ENCODE data around the gene ELOVL2.
"Not testable (repeated sequence)": the region's sequence is repeated elsewhere in the genome, so short reads cannot be mapped to it uniquely, and the experiment has no call there.

Gene ELOVL2

GRCh38 chr6:11021714-11022113 is 22.4 kb downstream of the ELOVL2 start:
- DNase-seq (ENCODE audit: low read depth), result no peak

GRCh38 chr6:11021003-11021402 is 23.1 kb downstream of the ELOVL2 start:
- DNase-seq (ENCODE audit: low read depth), result no peak

DNA sequence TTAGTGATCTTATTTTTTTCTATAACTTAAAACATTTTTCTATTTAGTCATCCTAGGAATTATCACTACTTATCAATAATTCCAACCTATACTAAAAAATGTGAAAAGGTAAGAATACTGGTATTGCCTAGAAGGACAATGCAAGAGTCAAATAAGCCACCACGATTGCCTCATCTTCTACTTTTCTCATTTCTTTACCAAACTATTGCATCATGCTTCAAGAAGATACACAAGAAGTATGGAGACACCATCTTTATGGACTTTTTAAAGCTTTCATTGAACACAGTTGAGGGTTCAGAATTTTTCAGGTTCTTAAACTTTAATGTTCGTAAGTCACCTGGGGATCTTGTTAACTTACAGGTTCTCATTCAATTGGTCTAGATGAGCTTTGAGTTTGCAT is 25.9 kb downstream of the ELOVL2 start:
- no peak for DNase-seq (ENCODE audit: low read depth)

DNA sequence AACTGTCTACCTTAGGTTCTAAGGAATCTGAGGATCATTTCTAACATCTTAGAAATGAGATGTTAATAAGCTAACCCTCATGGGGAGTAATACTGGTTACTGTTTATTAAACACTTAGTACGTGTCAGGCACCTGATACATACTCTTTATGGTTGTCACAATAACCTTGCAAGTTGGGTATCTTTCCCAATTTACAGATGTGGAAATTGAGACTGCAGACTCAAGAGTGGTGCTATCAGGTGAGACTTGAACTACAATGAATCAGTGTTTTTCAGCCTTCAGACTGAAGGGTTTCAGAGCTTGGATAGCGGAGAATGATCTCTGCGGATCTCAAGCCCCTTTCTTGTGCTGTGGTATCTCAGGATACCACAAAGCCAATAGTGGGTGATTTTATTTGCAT is 27.0 kb downstream of the ELOVL2 start:
- DNase-seq (ENCODE audit: low read depth), result no peak

GRCh38 chr6:11016452-11016851 is 27.7 kb downstream of the ELOVL2 start:
- DNase-seq (ENCODE audit: low read depth), result no peak

DNA sequence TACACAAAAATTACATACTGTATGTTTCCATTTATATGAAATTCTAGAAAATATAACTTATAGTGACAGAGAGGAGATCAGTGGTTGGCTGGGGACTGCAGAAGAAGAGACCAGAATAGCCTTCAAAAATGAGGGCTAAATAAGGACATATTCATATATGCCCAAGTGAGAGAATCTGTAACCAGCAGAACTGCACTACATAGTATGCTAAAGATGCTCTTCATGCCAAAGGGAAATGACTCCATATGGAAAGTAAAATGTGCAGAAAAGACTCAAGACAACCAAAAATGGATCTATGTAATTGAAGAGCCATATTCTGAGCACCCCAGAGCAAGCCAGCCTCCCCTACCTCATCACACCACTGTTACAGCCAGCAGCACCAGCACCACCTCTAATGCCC is 29.0 kb downstream of the ELOVL2 start:
- no peak for DNase-seq (ENCODE audit: low read depth)

DNA sequence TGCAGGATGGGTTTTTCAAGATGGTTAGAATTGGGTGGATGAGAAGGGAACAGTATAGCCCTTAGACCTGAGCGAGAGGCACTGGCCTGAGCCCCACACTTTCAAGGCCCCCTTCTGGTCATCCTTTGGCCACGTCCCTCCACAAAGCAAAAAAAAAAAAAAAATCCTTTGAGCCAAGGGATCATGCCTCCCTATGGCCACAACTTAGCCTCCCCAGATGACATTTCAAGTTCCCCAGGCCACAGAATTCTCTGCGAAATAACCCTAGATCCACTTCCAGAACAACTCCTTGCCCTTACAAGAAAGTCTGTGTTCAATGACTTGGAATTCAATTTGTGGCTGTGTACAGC is 30.4 kb downstream of the ELOVL2 start:
- no peak for DNase-seq (ENCODE audit: low read depth)

- DNase-seq (ENCODE audit: low read depth), result no peak
These were observed 31.0 kb downstream of the ELOVL2 start for GRCh38 chr6:11012976-11013720.

DNA sequence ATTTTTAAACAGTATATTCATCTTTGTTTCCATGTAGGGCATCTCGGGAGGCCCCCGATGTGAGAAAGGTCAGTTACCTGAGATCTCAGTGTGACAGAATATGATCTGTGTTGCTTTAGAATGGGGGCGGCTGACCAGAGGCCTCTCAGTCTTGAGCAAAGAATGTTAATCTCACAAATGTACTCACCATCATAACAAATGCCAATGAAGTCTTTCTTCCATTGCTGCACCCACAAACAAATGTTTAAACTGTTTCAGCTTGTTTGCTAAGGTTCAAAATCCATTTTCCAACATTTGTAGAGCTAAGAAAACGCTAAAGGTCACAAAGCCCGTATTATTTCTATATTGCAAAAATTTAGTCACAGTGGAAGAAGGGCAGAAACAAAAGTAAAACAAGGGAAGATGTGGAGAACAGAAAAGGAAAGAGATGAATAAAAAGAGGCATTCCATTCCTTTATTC is 31.8 kb downstream of the ELOVL2 start:
- no peak for DNase-seq (ENCODE audit: low read depth)

DNA sequence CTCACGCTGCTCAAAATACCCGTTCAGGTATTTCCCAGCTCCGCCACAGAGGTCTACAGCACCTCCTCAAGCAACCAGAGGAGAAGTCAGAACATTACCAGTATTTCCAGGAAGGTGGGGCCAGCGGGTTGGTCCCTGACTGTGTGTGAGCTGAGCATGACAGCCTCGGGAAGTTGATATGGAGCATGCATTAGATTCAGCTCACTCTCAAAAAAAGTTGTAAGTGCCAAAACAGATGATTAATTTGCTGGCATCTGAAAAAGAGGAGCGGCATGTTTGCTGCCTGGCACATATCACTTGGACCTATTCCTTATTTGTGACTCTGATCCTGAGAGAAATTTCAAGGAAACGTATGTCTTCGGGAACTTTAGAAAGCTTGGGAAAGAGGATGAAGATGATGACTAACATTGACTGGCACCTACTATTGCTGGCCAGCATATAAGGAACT is 32.3 kb downstream of the ELOVL2 start:
- DNase-seq (ENCODE audit: low read depth), result peak; percentile 8

DNA sequence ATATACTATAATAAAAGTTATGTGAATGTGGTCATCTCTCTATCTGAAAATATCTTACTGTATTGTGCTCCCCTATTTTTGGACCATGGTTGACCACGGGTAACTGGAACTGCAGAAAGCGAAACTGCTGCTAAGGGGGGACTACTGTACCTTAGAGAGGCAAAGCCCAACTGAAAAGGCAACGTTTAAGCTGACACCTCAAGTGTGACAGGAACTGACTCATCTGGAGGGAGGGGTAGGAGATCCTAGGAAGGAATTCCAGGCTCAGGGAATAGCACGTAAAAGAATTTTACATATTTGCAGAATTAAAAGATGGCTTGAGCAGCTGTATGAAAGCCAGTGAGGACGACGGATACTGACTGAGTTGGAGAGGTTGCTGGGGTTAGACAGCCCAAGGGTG is 34.8 kb downstream of the ELOVL2 start:
- peak; percentile 41 for DNase-seq (ENCODE audit: low read depth)

- DNase-seq (ENCODE audit: low read depth), result no peak
These were observed 35.3 kb downstream of the ELOVL2 start for GRCh38 chr6:11008821-11009220.

DNA sequence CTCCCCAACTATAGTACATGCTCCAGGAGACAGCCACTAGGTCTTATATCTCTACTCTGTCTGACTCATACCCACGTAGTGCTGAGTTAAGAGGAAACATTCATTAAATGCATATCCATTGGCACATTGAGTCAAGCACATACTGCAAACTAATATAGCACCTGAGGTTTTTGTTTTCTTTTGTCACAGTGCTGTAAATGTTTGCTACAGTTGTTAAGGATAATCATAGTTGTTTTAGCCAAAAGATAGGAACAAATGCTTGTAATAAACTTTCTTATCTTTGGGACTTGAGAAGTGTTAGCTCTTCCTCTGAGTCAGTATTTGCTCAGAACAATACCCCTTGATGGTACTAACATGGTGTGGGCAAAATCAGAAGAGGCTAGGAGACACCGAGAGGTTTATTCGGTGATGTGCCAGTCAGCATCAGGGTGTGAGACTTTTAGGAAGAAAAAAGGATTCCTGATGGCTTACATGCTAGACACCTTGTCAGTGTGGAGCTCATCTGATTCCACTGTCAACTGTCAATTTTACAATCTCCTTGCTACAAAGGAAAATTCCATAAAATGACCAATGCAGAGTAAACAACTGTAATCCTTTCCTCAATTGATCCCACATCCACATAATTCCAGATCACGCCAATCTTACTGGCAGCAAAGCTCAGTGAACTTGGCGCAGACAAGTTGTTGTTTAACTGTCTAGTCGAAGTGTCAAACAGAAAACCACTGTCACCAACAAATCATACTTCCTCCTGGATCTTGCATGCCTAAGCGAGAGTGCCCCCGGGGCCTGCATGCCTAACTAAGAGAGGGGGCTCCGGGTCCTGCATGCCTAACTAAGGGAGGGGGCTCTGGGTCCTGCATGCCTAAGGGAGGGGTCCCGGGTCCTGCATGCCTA is 36.1 kb downstream of the ELOVL2 start:
- peak; percentile 55 for DNase-seq (ENCODE audit: low read depth)

DNA sequence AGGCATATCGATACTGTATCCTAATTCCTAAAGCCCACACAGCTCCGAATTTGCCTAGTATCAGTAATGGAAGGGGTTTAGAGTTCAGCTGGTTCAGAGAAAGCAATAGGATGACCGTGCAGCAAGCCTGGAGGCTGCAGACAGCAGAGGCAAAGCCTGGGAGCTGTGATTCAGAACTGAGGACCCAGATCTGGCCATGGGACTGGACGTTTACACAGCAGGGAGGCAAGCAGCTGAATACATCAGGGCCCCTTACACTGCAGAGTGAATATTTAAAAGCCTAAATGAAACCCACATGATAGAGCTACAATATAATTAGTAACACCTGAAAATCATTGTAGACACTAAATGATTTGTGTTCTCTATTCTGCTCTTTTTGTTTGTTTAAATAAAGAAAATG is 38.0 kb downstream of the ELOVL2 start:
- DNase-seq (ENCODE audit: low read depth), result no peak

GRCh38 chr6:11003297-11003696 is 40.8 kb downstream of the ELOVL2 start:
- not testable (repeated sequence) for DNase-seq (ENCODE audit: low read depth)

GRCh38 chr6:11002176-11002575 is 41.9 kb downstream of the ELOVL2 start:
- no peak for DNase-seq (ENCODE audit: low read depth)

GRCh38 chr6:10999994-11000393 is 44.1 kb downstream of the ELOVL2 start:
- no peak for DNase-seq (ENCODE audit: low read depth)

GRCh38 chr6:10995114-10995707 is 48.9 kb downstream of the ELOVL2 start:
- no peak for DNase-seq (ENCODE audit: low read depth)

- no peak for DNase-seq (ENCODE audit: low read depth)
These were observed 50.2 kb downstream of the ELOVL2 start for GRCh38 chr6:10993896-10994295.

GRCh38 chr6:10991115-10991514 is 53.0 kb downstream of the ELOVL2 start:
- no peak for DNase-seq (ENCODE audit: low read depth)

- DNase-seq (ENCODE audit: low read depth), result no peak
These were observed 54.5 kb downstream of the ELOVL2 start for GRCh38 chr6:10989587-10989986.

DNA sequence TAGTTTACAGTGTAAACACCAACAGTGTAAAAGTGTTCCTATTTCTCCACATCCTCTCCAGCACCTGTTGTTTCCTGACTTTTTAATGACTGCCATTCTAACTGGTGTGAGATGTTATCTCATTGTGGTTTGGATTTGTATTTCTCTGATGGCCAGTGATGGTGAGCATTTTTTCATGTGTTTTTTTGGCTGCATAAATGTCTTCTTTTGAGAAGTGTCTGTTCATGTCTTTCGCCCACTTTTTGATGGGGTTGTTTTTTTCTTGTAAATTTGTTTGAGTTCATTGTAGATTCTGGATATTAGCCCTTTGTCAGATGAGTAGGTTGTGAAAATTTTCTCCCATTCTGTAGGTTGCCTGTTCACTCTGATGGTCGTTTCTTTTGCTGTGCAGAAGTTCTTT is 59.1 kb downstream of the ELOVL2 start:
- DNase-seq (ENCODE audit: low read depth), result not testable (repeated sequence)

DNA sequence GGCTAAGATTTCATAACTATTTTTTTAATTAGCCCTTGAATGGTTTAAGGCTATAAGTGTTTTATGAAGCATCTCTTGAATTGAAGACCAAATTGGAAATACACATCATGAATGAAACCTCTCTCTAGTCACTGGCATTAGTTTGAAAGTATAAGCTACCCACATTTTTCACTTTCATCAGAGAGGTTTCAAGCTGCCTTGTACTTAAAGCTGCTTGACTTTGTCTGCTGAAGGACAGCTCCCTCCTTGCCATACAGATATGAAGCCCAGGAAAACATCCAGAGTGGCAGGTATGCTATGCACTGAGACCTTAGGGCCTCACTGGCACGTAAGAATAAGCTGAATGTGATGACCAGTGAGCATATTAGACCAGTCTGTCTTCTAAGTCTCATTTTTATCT is 62.7 kb downstream of the ELOVL2 start:
- DNase-seq (ENCODE audit: low read depth), result no peak

Data from HS-5 (cell line).